Pancreas (tissue), 10 donors: ENCODE results near the gene MYCBPAP. TPM values are rescaled to one million over a fixed set of nuclear protein-coding genes. Genes with fewer than 3 reads are reported as not detected.

Experiments used
- ATAC-seq, 4 donors: fragments of 200-7000 bp; cut with Tn5 transposase; one replicate each; pipeline versions ENCODE4 v1.8.0 to v1.9.1; 2020; ENCODE audit warnings: mild to moderate bottlenecking in 4 of 4, moderate library complexity in 4 of 4
- DNase-seq, 6 donors: peaks; one replicate each; pipeline ENCODE4 v3.0.0-alpha.2; 2020
- FAIRE-seq: peaks from 2 replicates; lab custom pipeline; 2012; peaks lifted over from hg19 to GRCh38; lab: Jason Lieb, UNC
- H3K27ac ChIP-seq, 4 donors: fragments of 200-600 bp; sonication (generic); 1 replicate in 3 of 4; 2 replicates in 1 of 4; pipeline versions ENCODE4 v1.5.0 to v1.8.0; 2020
- H3K27me3 ChIP-seq, 4 donors: fragments of 200-600 bp; one replicate each; pipeline ENCODE4 v1.8.0; 2021
- H3K36me3 ChIP-seq, 3 donors: fragments of 200-600 bp; sonication (generic) in 1 of 3; one replicate each; pipeline versions ENCODE4 v1.5.0 to v1.8.0; 2020 to 2021
- H3K4me1 ChIP-seq, 3 donors: fragments of 200-600 bp; one replicate each; pipeline ENCODE4 v1.8.0; 2021
- H3K4me3 ChIP-seq, 4 donors: fragments of 200-600 bp; sonication (generic) in 2 of 4; one replicate each; pipeline versions ENCODE4 v1.5.0 to v1.8.0; 2020 to 2021
- H3K9me3 ChIP-seq, 4 donors: fragments of 200-600 bp; one replicate each; pipeline ENCODE4 v1.8.0; 2021
- CTCF ChIP-seq, 4 donors: fragments of 200-600 bp; sonication (generic) in 3 of 4; IDR thresholded peaks; one replicate each; pipeline versions ENCODE4 v1.5.0 to v1.8.0; 2021; ENCODE audit warnings: antibody characterized with exemption in 4 of 4
- WGBS, 2 donors: extraction: QIAGEN DNeasy Blood & Tissue Kit; methylation state at CpG; one replicate each; pipeline ENCODE4 v1.1.7; 2013; 5-methylcytosine and 5-hydroxymethylcytosine counted together
- intact Hi-C, 3 donors: fragments of 100-400 bp; cut with DNase I; formaldehyde crosslinking; loops; one replicate each; pipeline versions ENCODE4 v1.11.1 to v1.14.2; 2022
- polyA plus RNA-seq, 2 donors: library from polyadenylated mRNA; stranded (reverse); fragments of 200-250 nt; gene quantifications; one replicate each; pipeline ENCODE4 v1.2.3, GENCODE V29; 2013
- total RNA-seq, 6 donors: library from RNA; stranded (reverse); fragmentation: NEBNext Ultra II Directional in 4 of 6; extraction: Animal tissue kit (Norgen Biotek cat#: 25700) in 4 of 6; gene quantifications; one replicate each; pipeline versions ENCODE4 v1.2.1 to v1.2.4, GENCODE V29; 2021 to 2023
- donor health status: healthy with polysubstance abuse.
- donor health status: DM: no; HTN: no; CAD: no; lungs with moderate emphysema.
- donor health status: DM: no; HTN: no; CAD: no.
- donor health status: control.
- donor health status: control.
- donor health status: Bipolar disorder and iron deficiency.
- donor health status: DM: yes; HTN: yes; CAD: no.
- donor health status: DM: no; HTN: no; CAD: no.
- donor health status: DM: no; HTN: no; CAD: no.
- donor health status: DM: yes; HTN: yes; CAD: no.

Gene MYCBPAP
- total and polyA plus RNA-seq, 8 donors = 0.43 to 1.7 (median 1.0) TPM

GRCh38 chr17:50570528-50570927, 62.3 kb downstream of the MYCBPAP start:
- H3K36me3 ChIP-seq = no peaks in the 10 kb centered on the region
- DNase-seq = no peak
- H3K4me1 ChIP-seq = no peaks in the 10 kb centered on the region
- FAIRE-seq = no peak
- H3K27ac ChIP-seq = no peak overlapping the region
- H3K9me3 ChIP-seq = no peaks in the 10 kb centered on the region
- intact Hi-C loops = no loop called here
- 84 to 89% methylated on average over 7 of the region's 7 CpGs for whole genome bisulfite sequencing, 2 donors
- ATAC-seq = no peak
- no peak overlapping the region for H3K4me3 ChIP-seq
- no peaks in the 10 kb centered on the region for H3K27me3 ChIP-seq
- TF ChIP-seq CTCF (IDR thresholded peaks at IDR 0.05) = no peak

GRCh38 chr17:50571681-50572080, 63.4 kb downstream of the MYCBPAP start:
- FAIRE-seq (no peak), ATAC-seq (no peak), DNase-seq (no peak)
- Histone ChIP-seq H3K27ac (no peak overlapping the region), H3K4me1 (no peaks in the 10 kb centered on the region), H3K4me3 (no peak overlapping the region), H3K9me3 (no peaks in the 10 kb centered on the region), H3K27me3 (no peaks in the 10 kb centered on the region), H3K36me3 (no peaks in the 10 kb centered on the region)
- intact Hi-C loops = no loop called here
- TF ChIP-seq CTCF (IDR thresholded peaks at IDR 0.05) = no peak
- 79 to 84% methylated on average over 19 of the region's 19 CpGs for WGBS, 2 donors

GRCh38 chr17:50572541-50572940, 64.3 kb downstream of the MYCBPAP start:
- no peak for TF ChIP-seq CTCF (IDR thresholded peaks at IDR 0.05)
- ATAC-seq (no peak), DNase-seq (no peak), FAIRE-seq (no peak)
- intact Hi-C loops = no loop called here
- Histone ChIP-seq H3K4me3 (no peak overlapping the region), H3K36me3 (no peaks in the 10 kb centered on the region), H3K4me1 (no peaks in the 10 kb centered on the region), H3K27ac (no peak overlapping the region), H3K9me3 (no peaks in the 10 kb centered on the region), H3K27me3 (no peaks in the 10 kb centered on the region)
- WGBS, 2 donors = 92 to 94% methylated on average over 20 of the region's 20 CpGs

- no peak for TF ChIP-seq CTCF (IDR thresholded peaks at IDR 0.05)
- no peak for FAIRE-seq
- ATAC-seq = no peak
- intact Hi-C loops = no loop called here
- H3K4me1 ChIP-seq = no peaks in the 10 kb centered on the region
- H3K36me3 ChIP-seq = no peaks in the 10 kb centered on the region
- DNase-seq = no peak
- H3K9me3 ChIP-seq = no peaks in the 10 kb centered on the region
- WGBS, 2 donors = 86 to 91% methylated on average over 12 of the region's 12 CpGs
- H3K27ac ChIP-seq = no peak overlapping the region
- no peak overlapping the region for H3K4me3 ChIP-seq
- no peaks in the 10 kb centered on the region for H3K27me3 ChIP-seq
Observed at GRCh38 chr17:50573866-50574611, 65.8 kb downstream of the MYCBPAP start.

- WGBS, 2 donors = 63 to 66% methylated on average over 30 to 33 of the region's 33 CpGs
- intact Hi-C loops = no loop called here
Observed at GRCh38 chr17:50575581-50576210, 67.5 kb downstream of the MYCBPAP start.

More at GRCh38 chr17:50575581-50576210, 67.5 kb downstream of the MYCBPAP start:
- no peaks in the 10 kb centered on the region for H3K27me3 ChIP-seq
- DNase-seq = no peak
- no peaks in the 10 kb centered on the region for H3K36me3 ChIP-seq
- no peak overlapping the region for H3K27ac ChIP-seq
- H3K9me3 ChIP-seq = no peaks in the 10 kb centered on the region
- no peak for TF ChIP-seq CTCF (IDR thresholded peaks at IDR 0.05)
- peak in 2 of 4 donors; percentile 22 to 33 for ATAC-seq
- H3K4me1 ChIP-seq = no peaks in the 10 kb centered on the region
- no peak for FAIRE-seq
- H3K4me3 ChIP-seq = no peak overlapping the region
